Type B pancreatic cell (in vitro differentiated cells): ENCODE measurements around the gene GC. TPM values are rescaled to one million over a fixed set of nuclear protein-coding genes. Genes with fewer than 3 reads are reported as not detected.

Source experiments
- DNase-seq: peaks from one replicate; pipeline ENCODE4 v3.0.0; 2021; ENCODE audit warnings: mixed read lengths; ENCODE audit not compliant: unreplicated experiment; ENCODE audit errors: extremely low spot score
- H3K27ac Mint-ChIP-seq: 2 replicates; pipeline ENCODE4 v1.8.0; 2021; ENCODE audit warnings: mild to moderate bottlenecking, mixed read lengths
- H3K27me3 Mint-ChIP-seq: 2 replicates; pipeline ENCODE4 v1.8.0; 2021; ENCODE audit warnings: mixed read lengths
- H3K36me3 Mint-ChIP-seq: 2 replicates; pipeline ENCODE4 v1.8.0; 2021; ENCODE audit warnings: mixed read lengths
- H3K4me1 Mint-ChIP-seq: one replicate; pipeline ENCODE4 v1.8.0; 2021; ENCODE audit warnings: mixed read lengths; ENCODE audit not compliant: unreplicated experiment
- H3K4me3 Mint-ChIP-seq: 2 replicates; pipeline ENCODE4 v1.8.0; 2021; ENCODE audit warnings: mild to moderate bottlenecking, mixed read lengths
- H3K9me3 Mint-ChIP-seq: 2 replicates; pipeline ENCODE4 v1.8.0; 2021; ENCODE audit warnings: mixed read lengths
- long read RNA-seq: library from polyadenylated mRNA; unstranded; transcript quantifications from one replicate; pipeline ENCODE4 v2.0.0, GENCODE V29; 2020
- total RNA-seq: library from RNA; stranded (reverse); gene quantifications from 2 replicates; pipeline ENCODE4 v1.2.1, GENCODE V29; 2021; ENCODE audit warnings: low replicate concordance
- TF ChIP-seq, protein P1 (sequence below): fragments of 200-600 bp; sonication (generic); conservative IDR thresholded peaks from 2 replicates; pipeline ENCODE4 v1.5.0; 2021; ENCODE audit warnings: antibody characterized with exemption, mild to moderate bottlenecking

Gene GC, protein sequence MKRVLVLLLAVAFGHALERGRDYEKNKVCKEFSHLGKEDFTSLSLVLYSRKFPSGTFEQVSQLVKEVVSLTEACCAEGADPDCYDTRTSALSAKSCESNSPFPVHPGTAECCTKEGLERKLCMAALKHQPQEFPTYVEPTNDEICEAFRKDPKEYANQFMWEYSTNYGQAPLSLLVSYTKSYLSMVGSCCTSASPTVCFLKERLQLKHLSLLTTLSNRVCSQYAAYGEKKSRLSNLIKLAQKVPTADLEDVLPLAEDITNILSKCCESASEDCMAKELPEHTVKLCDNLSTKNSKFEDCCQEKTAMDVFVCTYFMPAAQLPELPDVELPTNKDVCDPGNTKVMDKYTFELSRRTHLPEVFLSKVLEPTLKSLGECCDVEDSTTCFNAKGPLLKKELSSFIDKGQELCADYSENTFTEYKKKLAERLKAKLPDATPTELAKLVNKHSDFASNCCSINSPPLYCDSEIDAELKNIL
- total RNA-seq, result 71.9 and 245 TPM in 2 replicates
- long read RNA-seq, transcript GC-201 (13 exons, 1,972 nt), result major isoform, 1,221 of 1,299 reads
- long read RNA-seq, partial matches to known transcripts, result 37 of 1,299 reads
- long read RNA-seq, other reads (novel, unspliced or antisense), result 41 of 1,299 reads

GRCh38 chr4:71783972-71784371 lies at the start of gene GC:
GC (minus strand) TSS chr4:71784079; CDS start chr4:71784018, 61 bp downstream.
- TF ChIP-seq, protein P1, sequence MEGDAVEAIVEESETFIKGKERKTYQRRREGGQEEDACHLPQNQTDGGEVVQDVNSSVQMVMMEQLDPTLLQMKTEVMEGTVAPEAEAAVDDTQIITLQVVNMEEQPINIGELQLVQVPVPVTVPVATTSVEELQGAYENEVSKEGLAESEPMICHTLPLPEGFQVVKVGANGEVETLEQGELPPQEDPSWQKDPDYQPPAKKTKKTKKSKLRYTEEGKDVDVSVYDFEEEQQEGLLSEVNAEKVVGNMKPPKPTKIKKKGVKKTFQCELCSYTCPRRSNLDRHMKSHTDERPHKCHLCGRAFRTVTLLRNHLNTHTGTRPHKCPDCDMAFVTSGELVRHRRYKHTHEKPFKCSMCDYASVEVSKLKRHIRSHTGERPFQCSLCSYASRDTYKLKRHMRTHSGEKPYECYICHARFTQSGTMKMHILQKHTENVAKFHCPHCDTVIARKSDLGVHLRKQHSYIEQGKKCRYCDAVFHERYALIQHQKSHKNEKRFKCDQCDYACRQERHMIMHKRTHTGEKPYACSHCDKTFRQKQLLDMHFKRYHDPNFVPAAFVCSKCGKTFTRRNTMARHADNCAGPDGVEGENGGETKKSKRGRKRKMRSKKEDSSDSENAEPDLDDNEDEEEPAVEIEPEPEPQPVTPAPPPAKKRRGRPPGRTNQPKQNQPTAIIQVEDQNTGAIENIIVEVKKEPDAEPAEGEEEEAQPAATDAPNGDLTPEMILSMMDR, result peak; percentile 47
- DNase-seq, result no peak
- H3K4me1 Mint-ChIP-seq, result no peaks in the 10 kb centered on the region
- no peak within 1 kb of the TSS for H3K27ac Mint-ChIP-seq
- H3K4me3 Mint-ChIP-seq, result peak within 1 kb of the TSS; percentile 10
- H3K9me3 Mint-ChIP-seq, result no peaks in the 10 kb centered on the region
- no peaks in the 10 kb centered on the region for H3K36me3 Mint-ChIP-seq
- H3K27me3 Mint-ChIP-seq, result no peaks in the 10 kb centered on the region

DNA sequence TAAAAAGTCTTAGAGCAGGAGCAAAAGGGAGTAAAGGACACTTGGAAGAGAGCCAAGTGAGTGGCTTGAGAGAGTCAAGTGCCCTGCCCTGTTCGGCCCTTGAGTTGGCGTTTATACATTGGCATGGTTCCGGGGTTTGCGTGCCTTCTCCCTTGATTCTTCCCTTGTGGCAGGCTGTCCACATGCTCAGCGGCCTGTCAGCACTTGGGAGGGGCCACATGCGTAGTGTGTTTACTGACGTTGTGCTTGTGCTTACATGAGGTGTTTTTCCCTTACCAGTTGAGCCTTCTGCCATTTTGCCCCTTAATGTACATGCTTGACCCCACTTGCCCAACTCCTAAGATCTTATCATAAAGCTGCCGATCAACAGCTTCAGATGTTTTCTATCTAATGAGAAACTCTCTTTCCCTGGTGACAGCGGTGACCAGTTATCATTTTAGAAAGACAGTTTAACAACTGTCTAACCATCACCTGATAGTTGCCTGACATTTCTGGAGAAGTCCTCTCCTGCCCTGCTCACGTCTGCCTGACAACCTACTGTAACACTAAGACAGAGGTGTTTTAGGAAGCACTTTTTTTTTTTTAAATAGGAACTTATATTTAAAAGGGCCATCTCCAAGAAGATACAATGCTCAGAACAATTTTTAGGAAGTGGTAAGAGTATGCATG lies 49.5 kb upstream of the GC start:
- H3K27ac Mint-ChIP-seq, result peak overlapping the region; percentile 57
- H3K4me1 Mint-ChIP-seq, result no peaks in the 10 kb centered on the region
- H3K4me3 Mint-ChIP-seq, result no peak overlapping the region
- no peaks in the 10 kb centered on the region for H3K27me3 Mint-ChIP-seq
- no peaks in the 10 kb centered on the region for H3K9me3 Mint-ChIP-seq
- H3K36me3 Mint-ChIP-seq, result no peaks in the 10 kb centered on the region
- TF ChIP-seq, protein P1, result no peak
- no peak for DNase-seq

DNA sequence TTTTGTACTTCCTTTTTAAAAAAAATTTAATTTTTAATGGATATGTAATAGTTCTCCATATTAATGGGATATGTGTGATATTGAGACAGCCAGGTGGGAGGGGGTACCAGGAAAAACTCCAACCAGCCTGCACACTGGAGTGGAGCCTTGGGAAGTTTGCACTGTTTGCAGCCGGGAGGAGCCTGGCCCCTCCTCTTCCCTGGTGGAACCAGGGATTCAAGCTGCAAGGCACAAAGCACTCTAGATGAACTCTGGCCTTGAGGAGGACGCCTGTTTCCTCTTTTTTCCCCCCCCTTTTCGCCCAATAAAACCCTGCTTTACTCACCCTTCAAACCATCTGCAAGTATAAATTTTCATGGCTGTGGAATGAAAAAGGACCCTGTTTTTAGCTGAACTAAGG lies 48.2 kb upstream of the GC start:
- peaks cover 6% of the 10 kb centered on the region for H3K4me1 Mint-ChIP-seq
- H3K27me3 Mint-ChIP-seq, result no peaks in the 10 kb centered on the region
- no peak overlapping the region for H3K4me3 Mint-ChIP-seq
- TF ChIP-seq, protein P1, result no peak
- H3K27ac Mint-ChIP-seq, result no peak overlapping the region
- H3K9me3 Mint-ChIP-seq, result peaks cover 6% of the 10 kb centered on the region
- H3K36me3 Mint-ChIP-seq, result no peaks in the 10 kb centered on the region
- no peak for DNase-seq

GRCh38 chr4:71830497-71831190 lies 46.8 kb upstream of the GC start:
- TF ChIP-seq, protein P1, result no peak
- Mint-ChIP-seq H3K27me3 (no peaks in the 10 kb centered on the region), H3K9me3 (peaks cover 10% of the 10 kb centered on the region)

DNA sequence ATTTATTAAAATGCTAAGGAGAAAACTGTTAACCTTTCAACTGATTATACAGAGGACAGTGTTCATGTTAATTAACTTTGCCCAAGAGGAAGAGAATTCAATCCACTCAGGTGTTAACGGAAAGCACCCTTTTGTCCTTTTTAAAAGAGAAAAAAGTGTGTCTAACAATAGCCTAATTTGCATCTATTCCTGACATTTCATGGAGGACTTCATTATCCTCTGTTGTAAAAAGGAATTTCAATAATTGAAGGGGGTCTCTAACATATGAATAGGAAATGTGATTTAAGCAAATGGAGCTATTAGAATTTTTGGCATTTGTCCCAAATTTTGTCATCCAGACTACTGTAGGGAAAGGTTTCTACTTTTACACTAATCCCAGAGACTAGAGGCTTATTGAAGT lies 44.6 kb upstream of the GC start:
- Mint-ChIP-seq H3K27ac (peak overlapping the region; percentile 79), H3K27me3 (no peaks in the 10 kb centered on the region), H3K4me3 (no peak overlapping the region), H3K9me3 (peaks cover 13% of the 10 kb centered on the region), H3K4me1 (peaks cover 6% of the 10 kb centered on the region), H3K36me3 (no peaks in the 10 kb centered on the region)
- DNase-seq, result no peak
- TF ChIP-seq, protein P1, result no peak

More at GRCh38 chr4:71830497-71831190, 46.8 kb upstream of the GC start:
- no peaks in the 10 kb centered on the region for H3K36me3 Mint-ChIP-seq
- H3K27ac Mint-ChIP-seq, result no peak overlapping the region
- no peak overlapping the region for H3K4me3 Mint-ChIP-seq
- no peak for DNase-seq
- H3K4me1 Mint-ChIP-seq, result peaks cover 6% of the 10 kb centered on the region
